K562 (cell line): ENCODE results near the gene LBH. TPM values are rescaled to one million over a fixed set of nuclear protein-coding genes. Genes with fewer than 3 reads are reported as not detected.

Source experiments
- ATAC-seq: fragments of 200-7000 bp; cut with Tn5 transposase; 3 replicates; pipeline ENCODE4 v1.9.1; 2020; ENCODE audit warnings: moderate library complexity
- BruUV-seq: library from RNA; stranded (reverse); fragments of 400-500 nt; replicated peaks from 2 replicates; lab custom pipeline; 2021; lab: Mats Ljungman, UMichigan
- CTCF ChIA-PET: fragments of 300-600 bp; formaldehyde crosslinking; extraction: SDS; loops from one replicate; lab custom pipeline; 2021; ENCODE audit warnings: low intra/inter-chr PET ratio; lab: Yijun Ruan, JAX
- POLR2A ChIA-PET: fragments of 300-600, 350-650 bp; sonication (Branson Sonifier 250); formaldehyde crosslinking; extraction: SDS; loops from one replicate; lab custom pipeline; 2021; ENCODE audit warnings: antibody characterized with exemption, inconsistent platforms; lab: Yijun Ruan, JAX
- DNase-seq, 4 experiments: peaks; one replicate each; pipeline versions ENCODE4 v3.0.0 to v3.0.0-alpha.2; 2011 to 2018; ENCODE audit warnings: low spot score in 3 of 4, mixed read lengths in 3 of 4; ENCODE audit errors: extremely low read depth in 1 of 4
- FAIRE-seq: peaks from 2 replicates; lab custom pipeline; 2011; peaks lifted over from hg19 to GRCh38; lab: Jason Lieb, UNC
- H2AFZ ChIP-seq: 2 replicates; pipeline ENCODE4 v1.6.0; 2011; ENCODE audit warnings: low read depth, low read length, control low read depth, inconsistent platforms
- H3K27ac ChIP-seq: fragments of 200-600 bp; 3 replicates; pipeline ENCODE4 v1.8.0; 2011; ENCODE audit warnings: low read depth, mild to moderate bottlenecking, control low read depth, inconsistent platforms, low read length, moderate library complexity, mixed read lengths; ENCODE audit errors: extremely low read depth
- H3K27me3 ChIP-seq, 2 experiments: fragments of 300-600 bp in 1 of 2; 2 replicates in 1 of 2; 3 replicates in 1 of 2; pipeline versions ENCODE4 v1.6.0 to v1.8.0; 2011; ENCODE audit warnings: inconsistent platforms in 2 of 2, low read length in 2 of 2, mild to moderate bottlenecking in 1 of 2, mixed read lengths in 1 of 2, moderate library complexity in 1 of 2; ENCODE audit not compliant: control insufficient read depth in 2 of 2, insufficient read depth in 2 of 2
- H3K36me3 ChIP-seq: fragments of 300-600 bp; 3 replicates; pipeline ENCODE4 v1.8.0; 2011; ENCODE audit warnings: mild to moderate bottlenecking, low read length, inconsistent platforms; ENCODE audit not compliant: control insufficient read depth, insufficient read depth
- H3K4me1 ChIP-seq, 2 experiments: fragments of 200-600 bp in 1 of 2; replicated peaks in 1 of 2; 2 replicates in 1 of 2; 3 replicates in 1 of 2; pipeline versions ENCODE4 v1.5.1 to v1.8.0; 2011; ENCODE audit warnings: inconsistent platforms in 2 of 2, low read length in 2 of 2, mild to moderate bottlenecking in 1 of 2, mixed read lengths in 1 of 2, moderate library complexity in 1 of 2; ENCODE audit not compliant: control insufficient read depth in 2 of 2, insufficient read depth in 2 of 2
- H3K4me2 ChIP-seq: 2 replicates; pipeline ENCODE4 v1.6.1; 2011; ENCODE audit warnings: low read length, control low read depth, inconsistent platforms, mixed read lengths; ENCODE audit not compliant: insufficient read depth
- H3K4me3 ChIP-seq: fragments of 200-600 bp; sonication (generic), shearing (Covaris generic); 2 replicates; pipeline ENCODE4 v1.5.1; 2016; ENCODE audit warnings: control low read depth, inconsistent platforms
- H3K79me2 ChIP-seq: fragments of 200-600 bp; 3 replicates; pipeline ENCODE4 v1.8.0; 2011; ENCODE audit warnings: low read length, inconsistent platforms; ENCODE audit not compliant: control insufficient read depth, insufficient read depth
- H3K9ac ChIP-seq, 2 experiments: 2 replicates each; pipeline versions ENCODE4 v1.6.0 to v1.6.1; 2011; ENCODE audit warnings: low read depth in 2 of 2, low read length in 2 of 2, control low read depth in 1 of 2, inconsistent platforms in 1 of 2, mild to moderate bottlenecking in 1 of 2, mixed read lengths in 1 of 2; ENCODE audit not compliant: insufficient read depth in 1 of 2
- H3K9me1 ChIP-seq: one replicate; pipeline ENCODE4 v1.6.0; 2011; ENCODE audit warnings: inconsistent platforms, mild to moderate bottlenecking, low read length, moderate library complexity; ENCODE audit not compliant: control insufficient read depth, insufficient read depth
- H3K9me3 ChIP-seq: replicated peaks from 2 replicates; pipeline ENCODE4 v1.5.1; 2011; ENCODE audit warnings: low read depth, low read length, inconsistent platforms; ENCODE audit not compliant: control insufficient read depth, insufficient read depth
- H4K20me1 ChIP-seq: replicated peaks from 2 replicates; pipeline ENCODE4 v1.6.1; 2011; ENCODE audit warnings: low read length, inconsistent platforms, mixed read lengths; ENCODE audit not compliant: control insufficient read depth, insufficient read depth
- BHLHE40 ChIP-seq: IDR thresholded peaks from 2 replicates; pipeline ENCODE4 v1.6.1; 2011; ENCODE audit warnings: low read length, improper control_type of control experiment
- CBFA2T3 ChIP-seq: fragments of 450-650 bp; IDR thresholded peaks from 2 replicates; pipeline ENCODE4 v1.6.1; 2017
- CCAR2 ChIP-seq: fragments of 200-400 bp; formaldehyde crosslinking; IDR thresholded peaks from 2 replicates; pipeline ENCODE4 v1.6.1; 2017; ENCODE audit warnings: mild to moderate bottlenecking, low read depth, low read length
- EP300 ChIP-seq: IDR thresholded peaks from 2 replicates; pipeline ENCODE4 v1.6.1; 2012; ENCODE audit warnings: low read length, improper control_type of control experiment
- EP400 ChIP-seq: fragments of 450-650 bp; IDR thresholded peaks from 2 replicates; pipeline ENCODE4 v1.6.1; 2017; ENCODE audit warnings: antibody characterized with exemption, mild to moderate bottlenecking, moderate library complexity
- FOXM1 ChIP-seq, 2 experiments: fragments of 450-650 bp in 1 of 2; sonication (generic) in 1 of 2; formaldehyde crosslinking in 1 of 2; IDR thresholded peaks; 2 replicates each; pipeline versions ENCODE4 v1.6.1 to v1.9.0; 2017 to 2022; ENCODE audit warnings: low read depth in 2 of 2, mild to moderate bottlenecking in 2 of 2, missing genetic modification reagents in 1 of 2, moderate library complexity in 1 of 2
- GATAD2B ChIP-seq: fragments of 450-650 bp; IDR thresholded peaks from 2 replicates; pipeline ENCODE4 v1.6.1; 2017; ENCODE audit warnings: mild to moderate bottlenecking, borderline replicate concordance
- HDAC1 ChIP-seq, 2 experiments: fragments of 450-650 bp; IDR thresholded peaks; 2 replicates each; pipeline ENCODE4 v1.6.1; 2016 to 2017; ENCODE audit warnings: inconsistent platforms in 1 of 2, mild to moderate bottlenecking in 1 of 2, moderate library complexity in 1 of 2
- HDAC2 ChIP-seq: fragments of 450-650 bp; IDR thresholded peaks from 2 replicates; pipeline ENCODE4 v1.6.1; 2016; ENCODE audit warnings: mild to moderate bottlenecking
- NFIC ChIP-seq: fragments of 450-650 bp; IDR thresholded peaks from 2 replicates; pipeline ENCODE4 v1.6.1; 2017; ENCODE audit warnings: mild to moderate bottlenecking, inconsistent platforms
- NR2C2 ChIP-seq, 2 experiments: fragments of 200-800 bp in 1 of 2; sonication (Bioruptor generic) in 1 of 2; sonication (generic) in 1 of 2; formaldehyde crosslinking in 1 of 2; IDR thresholded peaks; 2 replicates each; pipeline versions ENCODE4 v1.6.1 to v1.8.0; 2016 to 2022; ENCODE audit warnings: mild to moderate bottlenecking in 1 of 2, missing compliant biosample characterization in 1 of 2, missing genetic modification characterization in 1 of 2, missing genetic modification reagents in 1 of 2
- STAG1 ChIP-seq: sonication (generic); formaldehyde crosslinking; IDR thresholded peaks from 2 replicates; pipeline ENCODE4 v1.5.0; 2020; ENCODE audit warnings: missing genetic modification reagents, borderline replicate concordance
- TCF7L2 ChIP-seq: fragments of 150-350 bp; IDR thresholded peaks from 2 replicates; pipeline ENCODE4 v1.6.1; 2016; ENCODE audit warnings: low read depth, mild to moderate bottlenecking, low read length, moderate library complexity
- ZBTB7A ChIP-seq: IDR thresholded peaks from 2 replicates; pipeline ENCODE4 v1.6.1; 2011; ENCODE audit warnings: low read depth, mild to moderate bottlenecking, low read length, moderate library complexity, borderline replicate concordance; ENCODE audit not compliant: control insufficient read depth
- ZHX1 ChIP-seq: fragments of 150-350 bp; conservative IDR thresholded peaks from 2 replicates; pipeline ENCODE4 v1.6.1; 2014; ENCODE audit warnings: low read length
- ZNF592 ChIP-seq: fragments of 450-650 bp; IDR thresholded peaks from 2 replicates; pipeline ENCODE4 v1.6.1; 2017; ENCODE audit warnings: antibody characterized with exemption, mild to moderate bottlenecking
- WGBS: fragments of 100-300 bp; shearing (Covaris generic); methylation state at CpG from one replicate; pipeline ENCODE4 v1.1.6; 2016; ENCODE audit warnings: low coverage, mixed read lengths; ENCODE audit not compliant: insufficient coverage; ENCODE audit errors: missing lambda C conversion rate; 5-methylcytosine and 5-hydroxymethylcytosine counted together
- in situ Hi-C: fragments of 300-500 bp; cut with MboI; formaldehyde crosslinking; loops from 4 replicates; pipeline ENCODE4 v1.15.0; 2018; ENCODE audit warnings: inconsistent platforms, mixed read lengths
- intact Hi-C: fragments of 100-400 bp; cut with micrococcal nuclease; formaldehyde crosslinking; loops from 2 replicates; pipeline ENCODE4 v1.14.2; 2022
- polyA plus RNA-seq, 8 experiments: library from polyadenylated mRNA; depleted of rRNA in 4 of 8; stranded (reverse) in 5 of 8; unstranded in 3 of 8; fragments of >200 nt; fragmentation: Nextera tagmentation in 2 of 8; fragmentation: Illumina TruSeq in 1 of 8; extraction: Ambion mirVana in 2 of 8; extraction: Trizol in 1 of 8; gene quantifications; 2 replicates each; pipeline versions ENCODE4 v1.2.1 to v1.2.3, GENCODE V29; 2011 to 2014; ENCODE audit warnings: inconsistent platforms in 1 of 8, missing spikeins in 1 of 8
- total RNA-seq, 7 experiments: library from RNA; depleted of rRNA in 6 of 7; stranded (reverse); fragments of >200 nt in 6 of 7; fragmentation: Illumina TruSeq in 2 of 7; extraction: Trizol in 2 of 7; gene quantifications; 2 replicates each; pipeline versions ENCODE4 v1.2.1 to v1.2.3, GENCODE V29; 2011 to 2021; ENCODE audit warnings: low replicate concordance in 1 of 7

Gene LBH
- total and polyA plus RNA-seq, 9 of the 15 experiments (the other 6 are each of a cell fraction or from before 2014, with no cell fraction given): 3.1 to 13.4 (median 7.4) TPM

GRCh38 chr2:30191819-30192271 is 39.5 kb upstream of the LBH start:
- ChIA-PET CTCF (interaction anchor here (1.0 to 1.4 kb wide), 2 partner anchors 27 to 519 kb away, joined by 3 to 4 read pairs; no protein-coding TSS in a partner anchor), POLR2A (interaction anchor here (0.7 to 2.3 kb wide), 5 partner anchors 13 to 180 kb away, joined by 3 to 7 read pairs (median 3); no protein-coding TSS in a partner anchor)
- Histone ChIP-seq H3K4me1 (peaks cover 46 to 56% of the 10 kb centered on the region in 2 experiments; a peak in 4 of 5 replicates), H3K79me2 (no peaks in the 10 kb centered on the region), H2AFZ (peak overlapping the region; percentile 94), H3K9ac (peak overlapping the region; percentile 28 to 61; a peak in 3 of 4 replicates), H3K4me2 (peak overlapping the region; percentile 76), H3K9me3 (no peaks in the 10 kb centered on the region), H3K27ac (peak overlapping the region; percentile 85), H3K27me3 (no peaks in the 10 kb centered on the region), H4K20me1 (no peaks in the 10 kb centered on the region), H3K36me3 (no peaks in the 10 kb centered on the region), H3K9me1 (no peaks in the 10 kb centered on the region), H3K4me3 (no peak overlapping the region)
- no TSS peak for BruUV-seq
- DNase-seq (peak; percentile 89 to 95 (median 92)), FAIRE-seq (peak; percentile 96), ATAC-seq (peak; percentile 85)
- under 1% methylated on average over 7 of the region's 7 CpGs for WGBS
- intact Hi-C loops (no loop called here), in situ Hi-C loops (no loop called here)
- no peak for TF ChIP-seq EP400
- peak; percentile 71; the same call in 1 of the 2 replicates for TF ChIP-seq HDAC2
- peak; percentile 85 for TF ChIP-seq GATAD2B
- TF ChIP-seq STAG1 (CRISPR knock-in tag): no peak
- TF ChIP-seq ZBTB7A: peak; percentile 90
- TF ChIP-seq ZHX1: no peak
- peak in 1 of 2 experiments; percentile 77; a peak in 2 of 4 replicates for TF ChIP-seq HDAC1 (IDR thresholded peaks at IDR 0.05)
- TF ChIP-seq CBFA2T3: peak; percentile 98
- peak; percentile 92 for TF ChIP-seq EP300
- TF ChIP-seq BHLHE40: peak; percentile 91
- TF ChIP-seq FOXM1 (IDR thresholded peaks at IDR 0.05; ENCODE audit: low read depth): peak; percentile 91
- TF ChIP-seq FOXM1 (CRISPR knock-in tag; IDR thresholded peaks at IDR 0.05; ENCODE audit: low read depth): no peak
- TF ChIP-seq ZNF592: 0 out of 2 replicates have a peak, but pooled peaks have one; percentile 58
- TF ChIP-seq NFIC: peak; percentile 89
- TF ChIP-seq CCAR2: no peak
- no peak for TF ChIP-seq NR2C2 (CRISPR knock-in tag; IDR thresholded peaks at IDR 0.05)
- TF ChIP-seq NR2C2 (tag; IDR thresholded peaks at IDR 0.05): peak; percentile 27; the same call in 1 of the 2 replicates
- TF ChIP-seq TCF7L2: peak; percentile 72; the same call in 1 of the 2 replicates
